Spleen (tissue), 11 donors: Measurements from ENCODE around the gene CCL22. TPM values are rescaled to one million over a fixed set of nuclear protein-coding genes. Genes with fewer than 3 reads are reported as not detected.

Source experiments
- DNase-seq: peaks from one replicate; pipeline ENCODE4 v3.0.0-alpha.2; 2020
- H3K27ac ChIP-seq, 8 donors: fragments of 200-600 bp; sonication (generic) in 7 of 8; 1 replicate in 4 of 8; 2 replicates in 4 of 8; pipeline versions ENCODE4 v1.5.0 to v1.8.0; 2016 to 2021; ENCODE audit warnings: inconsistent platforms in 4 of 8, mild to moderate bottlenecking in 4 of 8, moderate library complexity in 1 of 8
- H3K27me3 ChIP-seq, 7 donors: fragments of 200-600 bp; sonication (generic) in 6 of 7; replicated peaks in 1 of 7; 1 replicate in 4 of 7; 2 replicates in 3 of 7; pipeline versions ENCODE4 v1.5.0 to v1.8.0; 2016 to 2021; ENCODE audit warnings: inconsistent platforms in 3 of 7, mild to moderate bottlenecking in 1 of 7
- H3K36me3 ChIP-seq, 6 donors: fragments of 200-600 bp; sonication (generic) in 5 of 6; 1 replicate in 4 of 6; 2 replicates in 2 of 6; pipeline versions ENCODE4 v1.5.0 to v1.8.0; 2016 to 2021; ENCODE audit warnings: inconsistent platforms in 2 of 6
- H3K4me1 ChIP-seq, 6 donors: fragments of 200-600 bp; sonication (generic) in 5 of 6; 1 replicate in 3 of 6; 2 replicates in 3 of 6; pipeline versions ENCODE4 v1.5.0 to v1.8.0; 2016 to 2021; ENCODE audit warnings: inconsistent platforms in 3 of 6
- H3K4me3 ChIP-seq, 8 donors: fragments of 200-600 bp; sonication (generic) in 7 of 8; 1 replicate in 4 of 8; 2 replicates in 4 of 8; pipeline versions ENCODE4 v1.5.0 to v1.8.0; 2016 to 2021; ENCODE audit warnings: inconsistent platforms in 4 of 8, mild to moderate bottlenecking in 4 of 8, moderate library complexity in 2 of 8
- H3K9me3 ChIP-seq, 8 donors: fragments of 200-600 bp; sonication (generic) in 7 of 8; 1 replicate in 4 of 8; 2 replicates in 4 of 8; pipeline versions ENCODE4 v1.5.0 to v1.8.0; 2016 to 2021; ENCODE audit warnings: inconsistent platforms in 4 of 8
- POLR2A ChIP-seq, 3 donors: fragments of 450-650 bp; IDR thresholded peaks; one replicate each; pipeline ENCODE4 v1.5.1; 2017; ENCODE audit warnings: antibody characterized with exemption in 3 of 3, mild to moderate bottlenecking in 1 of 3
- POLR2AphosphoS5 ChIP-seq, 3 donors: sonication (generic); formaldehyde crosslinking; IDR thresholded peaks; one replicate each; pipeline ENCODE4 v1.5.1; 2017; ENCODE audit warnings: antibody characterized with exemption in 3 of 3
- WGBS, 5 donors: extraction: QIAGEN DNeasy Blood & Tissue Kit in 3 of 5; methylation state at CpG; one replicate each; pipeline versions ENCODE4 v1.1.5 to v1.1.7; 2013 to 2018; 5-methylcytosine and 5-hydroxymethylcytosine counted together
- intact Hi-C: fragments of 100-400 bp; cut with DNase I; formaldehyde crosslinking; loops from one replicate; pipeline ENCODE4 v1.15.0; 2023; ENCODE audit warnings: low total_unique reads
- polyA plus RNA-seq, 3 donors: library from polyadenylated mRNA; stranded (reverse); fragments of 200-250 nt; gene quantifications; one replicate each; pipeline ENCODE4 v1.2.1, GENCODE V29; 2013
- total RNA-seq, 7 donors: library from RNA; depleted of rRNA in 3 of 7; stranded (reverse); fragments of >200 nt in 3 of 7; fragmentation: NEBNext Ultra II Directional in 4 of 7; extraction: Animal tissue kit (Norgen Biotek cat#: 25700) in 4 of 7; gene quantifications; one replicate each; pipeline versions ENCODE4 v1.1.0 to v1.2.1, GENCODE V29; 2016 to 2021
- TF ChIP-seq, protein P1 (sequence below), 11 experiments: fragments of 200-600 bp in 7 of 11; fragments of 450-650 bp in 4 of 11; sonication (generic) in 4 of 11; IDR thresholded peaks in 8 of 11; conservative IDR thresholded peaks in 3 of 11; 1 replicate in 7 of 11; 2 replicates in 4 of 11; pipeline versions ENCODE4 v1.4.0 to v1.8.0; 2016 to 2021; ENCODE audit warnings: antibody characterized with exemption in 11 of 11, inconsistent platforms in 4 of 11, mild to moderate bottlenecking in 1 of 11
- donor health status: healthy with polysubstance abuse.
- donor health status: DM: no; HTN: no; CAD: no; lungs with moderate emphysema.
- donor health status: DM: no; HTN: no; CAD: no.
- donor health status: Bipolar disorder and iron deficiency.
- donor health status: healthy.
- donor health status: DM: no; HTN: no; CAD: no.
- donor health status: DM: yes; HTN: yes; CAD: no.

Gene CCL22
- total and polyA plus RNA-seq, 10 donors: 0.51 to 6.9 (median 1.7) TPM

DNA sequence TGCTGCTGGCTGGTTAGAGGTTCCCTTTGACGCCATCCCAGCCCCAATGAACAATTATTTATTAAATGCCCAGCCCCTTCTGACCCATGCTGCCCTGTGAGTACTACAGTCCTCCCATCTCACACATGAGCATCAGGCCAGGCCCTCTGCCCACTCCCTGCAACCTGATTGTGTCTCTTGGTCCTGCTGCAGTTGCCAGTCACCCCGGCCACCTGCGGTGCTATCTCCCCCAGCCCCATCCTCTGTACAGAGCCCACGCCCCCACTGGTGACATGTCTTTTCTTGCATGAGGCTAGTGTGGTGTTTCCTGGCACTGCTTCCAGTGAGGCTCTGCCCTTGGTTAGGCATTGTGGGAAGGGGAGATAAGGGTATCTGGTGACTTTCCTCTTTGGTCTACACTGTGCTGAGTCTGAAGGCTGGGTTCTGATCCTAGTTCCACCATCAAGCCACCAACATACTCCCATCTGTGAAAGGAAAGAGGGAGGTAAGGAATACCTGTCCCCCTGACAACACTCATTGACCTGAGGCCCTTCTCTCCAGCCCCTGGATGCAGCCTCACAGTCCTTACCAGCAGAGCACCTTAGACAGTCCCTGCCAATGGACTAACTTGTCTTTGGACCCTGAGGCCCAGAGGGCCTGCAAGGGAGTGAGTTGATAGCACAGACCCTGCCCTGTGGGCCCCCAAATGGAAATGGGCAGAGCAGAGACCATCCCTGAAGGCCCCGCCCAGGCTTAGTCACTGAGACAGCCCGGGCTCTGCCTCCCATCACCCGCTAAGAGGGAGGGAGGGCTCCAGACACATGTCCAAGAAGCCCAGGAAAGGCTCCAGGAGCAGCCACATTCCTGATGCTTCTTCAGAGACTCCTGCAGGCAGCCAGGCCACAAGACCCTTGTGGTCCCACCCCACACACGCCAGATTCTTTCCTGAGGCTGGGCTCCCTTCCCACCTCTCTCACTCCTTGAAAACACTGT is 25.0 kb downstream of the CCL22 start:
- WGBS, 5 donors: 79 to 89% (median 81%) methylated on average over 7 to 8 of the region's 8 CpGs
- Histone ChIP-seq H3K27ac (peak overlapping the region in 1 of 8 donors; percentile 36), H3K36me3 (no peaks in the 10 kb centered on the region), H3K4me3 (no peak overlapping the region), H3K4me1 (peaks cover 0 to 37% (median 28%) of the 10 kb centered on the region in 6 donors), H3K27me3 (no peaks in the 10 kb centered on the region), H3K9me3 (no peaks in the 10 kb centered on the region)
- no peak for TF ChIP-seq POLR2AphosphoS5 (IDR thresholded peaks at IDR 0.05)
- intact Hi-C loops: no loop called here
- no peak for DNase-seq

DNA sequence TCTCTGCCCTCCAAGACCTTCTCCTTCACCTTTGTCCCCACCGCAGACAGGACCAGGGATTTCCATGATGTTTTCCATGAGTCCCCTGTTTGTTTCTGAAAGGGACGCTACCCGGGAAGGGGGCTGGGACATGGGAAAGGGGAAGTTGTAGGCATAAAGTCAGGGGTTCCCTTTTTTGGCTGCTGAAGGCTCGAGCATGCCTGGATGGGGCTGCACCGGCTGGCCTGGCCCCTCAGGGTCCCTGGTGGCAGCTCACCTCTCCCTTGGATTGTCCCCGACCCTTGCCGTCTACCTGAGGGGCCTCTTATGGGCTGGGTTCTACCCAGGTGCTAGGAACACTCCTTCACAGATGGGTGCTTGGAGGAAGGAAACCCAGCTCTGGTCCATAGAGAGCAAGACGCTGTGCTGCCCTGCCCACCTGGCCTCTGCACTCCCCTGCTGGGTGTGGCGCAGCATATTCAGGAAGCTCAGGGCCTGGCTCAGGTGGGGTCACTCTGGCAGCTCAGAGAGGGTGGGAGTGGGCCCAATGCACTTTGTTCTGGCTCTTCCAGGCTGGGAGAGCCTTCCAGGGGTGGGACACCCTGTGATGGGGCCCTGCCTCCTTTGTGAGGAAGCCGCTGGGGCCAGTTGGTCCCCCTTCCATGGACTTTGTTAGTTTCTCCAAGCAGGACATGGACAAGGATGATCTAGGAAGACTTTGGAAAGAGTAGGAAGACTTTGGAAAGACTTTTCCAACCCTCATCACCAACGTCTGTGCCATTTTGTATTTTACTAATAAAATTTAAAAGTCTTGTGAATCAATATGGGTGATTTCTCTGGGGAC is 25.9 kb downstream of the CCL22 start:
- Histone ChIP-seq H3K9me3 (no peaks in the 10 kb centered on the region), H3K27me3 (no peaks in the 10 kb centered on the region), H3K36me3 (no peaks in the 10 kb centered on the region), H3K4me1 (peaks cover 0 to 37% (median 28%) of the 10 kb centered on the region in 6 donors), H3K27ac (peak overlapping the region in 1 of 8 donors; percentile 36), H3K4me3 (no peak overlapping the region)
- intact Hi-C loops: no loop called here
- TF ChIP-seq POLR2AphosphoS5 (IDR thresholded peaks at IDR 0.05): peak in 1 of 3 donors; percentile 32
- TF ChIP-seq, protein P1, sequence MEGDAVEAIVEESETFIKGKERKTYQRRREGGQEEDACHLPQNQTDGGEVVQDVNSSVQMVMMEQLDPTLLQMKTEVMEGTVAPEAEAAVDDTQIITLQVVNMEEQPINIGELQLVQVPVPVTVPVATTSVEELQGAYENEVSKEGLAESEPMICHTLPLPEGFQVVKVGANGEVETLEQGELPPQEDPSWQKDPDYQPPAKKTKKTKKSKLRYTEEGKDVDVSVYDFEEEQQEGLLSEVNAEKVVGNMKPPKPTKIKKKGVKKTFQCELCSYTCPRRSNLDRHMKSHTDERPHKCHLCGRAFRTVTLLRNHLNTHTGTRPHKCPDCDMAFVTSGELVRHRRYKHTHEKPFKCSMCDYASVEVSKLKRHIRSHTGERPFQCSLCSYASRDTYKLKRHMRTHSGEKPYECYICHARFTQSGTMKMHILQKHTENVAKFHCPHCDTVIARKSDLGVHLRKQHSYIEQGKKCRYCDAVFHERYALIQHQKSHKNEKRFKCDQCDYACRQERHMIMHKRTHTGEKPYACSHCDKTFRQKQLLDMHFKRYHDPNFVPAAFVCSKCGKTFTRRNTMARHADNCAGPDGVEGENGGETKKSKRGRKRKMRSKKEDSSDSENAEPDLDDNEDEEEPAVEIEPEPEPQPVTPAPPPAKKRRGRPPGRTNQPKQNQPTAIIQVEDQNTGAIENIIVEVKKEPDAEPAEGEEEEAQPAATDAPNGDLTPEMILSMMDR (IDR thresholded peaks at IDR 0.05 in 8 of 11, conservative IDR thresholded peaks at IDR 0.05 in 3 of 11): no peak
- no peak for DNase-seq
- 36 to 47% (median 44%) methylated on average over 9 to 11 of the region's 11 CpGs for WGBS, 5 donors

DNA sequence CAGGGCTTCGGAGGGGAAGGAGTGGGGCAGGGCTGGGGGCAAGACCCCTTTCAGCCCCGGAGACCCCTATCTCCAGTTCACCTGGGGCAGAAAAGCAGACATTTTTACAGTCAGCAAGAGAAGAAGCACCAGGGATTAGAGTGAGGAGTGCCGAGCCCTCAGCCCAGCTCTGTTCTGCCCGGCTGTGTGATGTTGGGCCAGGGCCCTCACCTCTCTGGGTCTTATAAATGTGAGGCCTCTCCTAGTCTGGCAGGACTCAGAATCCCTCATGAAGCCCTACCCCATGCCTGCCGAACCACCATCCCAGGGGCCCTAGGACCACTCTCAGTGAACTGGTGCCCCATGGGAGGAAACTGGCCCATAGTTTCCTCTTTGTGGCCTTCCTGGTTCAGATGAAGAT is 26.5 kb downstream of the CCL22 start:
- DNase-seq: peak; percentile 23
- 80 to 92% (median 83%) methylated on average over 2 to 5 of the region's 5 CpGs for WGBS, 5 donors
- Histone ChIP-seq H3K36me3 (no peaks in the 10 kb centered on the region), H3K27ac (no peak overlapping the region), H3K9me3 (no peaks in the 10 kb centered on the region), H3K4me1 (peaks cover 0 to 37% (median 28%) of the 10 kb centered on the region in 6 donors), H3K27me3 (no peaks in the 10 kb centered on the region), H3K4me3 (no peak overlapping the region)
- TF ChIP-seq, protein P1 (IDR thresholded peaks at IDR 0.05 in 8 of 11, conservative IDR thresholded peaks at IDR 0.05 in 3 of 11): no peak
- TF ChIP-seq POLR2AphosphoS5 (IDR thresholded peaks at IDR 0.05): no peak
- no peak for TF ChIP-seq POLR2A (IDR thresholded peaks at IDR 0.05)
- intact Hi-C loops: no loop called here

DNA sequence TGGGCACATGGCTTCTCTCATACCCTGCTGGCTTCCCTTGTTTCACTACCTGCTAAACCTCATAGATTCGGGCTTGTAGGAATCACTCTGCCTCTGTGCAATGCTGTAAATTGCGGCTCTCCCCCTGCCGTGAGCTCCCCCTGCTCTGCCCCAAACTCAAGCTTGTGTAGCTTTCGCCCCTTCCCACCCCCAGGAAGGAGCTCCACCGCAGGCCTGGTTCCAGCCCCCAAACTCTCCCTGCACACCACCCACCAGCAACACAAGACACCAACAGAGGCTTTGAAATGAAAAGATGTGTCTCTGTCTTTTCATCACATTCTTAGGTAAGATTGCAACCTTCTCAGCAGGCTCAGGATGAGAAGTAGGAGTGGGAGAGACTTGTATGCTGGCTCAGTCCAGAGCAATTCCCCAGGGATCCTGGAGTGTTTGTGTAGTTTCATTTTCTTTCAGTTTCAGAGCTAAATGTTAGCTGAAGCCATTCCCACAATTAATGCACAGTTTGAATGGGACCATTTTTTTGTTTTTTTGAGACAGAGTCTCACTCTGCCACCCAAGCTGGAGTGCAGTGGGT is 27.9 kb downstream of the CCL22 start:
- Histone ChIP-seq H3K9me3 (no peaks in the 10 kb centered on the region), H3K4me1 (peaks cover 0 to 26% (median 15%) of the 10 kb centered on the region in 6 donors), H3K27ac (no peak overlapping the region), H3K4me3 (no peak overlapping the region), H3K27me3 (no peaks in the 10 kb centered on the region), H3K36me3 (no peaks in the 10 kb centered on the region)
- 79 to 91% (median 87%) methylated on average over 5 of the region's 5 CpGs for WGBS, 5 donors
- TF ChIP-seq POLR2A (IDR thresholded peaks at IDR 0.05): no peak
- TF ChIP-seq, protein P1 (IDR thresholded peaks at IDR 0.05 in 8 of 11, conservative IDR thresholded peaks at IDR 0.05 in 3 of 11): no peak
- TF ChIP-seq POLR2AphosphoS5 (IDR thresholded peaks at IDR 0.05): no peak
- DNase-seq: peak; percentile 43
- intact Hi-C loops: no loop called here
